ENCODE data around the gene ZNF763. TPM values are rescaled to one million over a fixed set of nuclear protein-coding genes. Genes with fewer than 3 reads are reported as not detected.

ZNF763 gene
- polyA plus RNA-seq, 1 of the 3 experiments (the other 2 are of a cell fraction), result 0.72 TPM

GRCh38 chr19:11987405-11988281, 22.8 kb downstream of the ZNF763 start:
- Histone ChIP-seq H3K4me3 (ENCODE audit: low read depth in 2 of 2, low read length in 1 of 2) (peak overlapping the region; percentile 88 to 93), H3K4me1 (ENCODE audit: control insufficient read depth in 1 of 2, insufficient read depth in 2 of 2, low read depth in 1 of 2, low read length in 1 of 2) (no peaks in the 10 kb centered on the region; a peak in 1 of 4 replicates), H3K36me3 (replicated peaks in 1 of 2; ENCODE audit: control insufficient read depth in 1 of 2, insufficient read depth in 2 of 2, low read length in 1 of 2) (peaks cover 5 to 7% of the 10 kb centered on the region in 2 experiments), H3K9me2 (no peaks in the 10 kb centered on the region), H3F3A (replicated peaks; ENCODE audit: insufficient read depth) (peaks cover 8% of the 10 kb centered on the region), H3K9ac (peak overlapping the region; percentile 80), H2AFZ (ENCODE audit: low read depth) (peak overlapping the region; percentile 95), H4K20me1 (ENCODE audit: insufficient read depth) (0 out of 2 replicates have a peak, but pooled peaks cover 2% of the 10 kb centered on the region), H3K4me2 (peak overlapping the region; percentile 93), H3K79me2 (ENCODE audit: insufficient read depth) (peaks cover 28% of the 10 kb centered on the region; the same call in 1 of the 2 replicates), H3K27me3 (ENCODE audit: insufficient read depth) (no peaks in the 10 kb centered on the region), H3K9me3 (no peaks in the 10 kb centered on the region), H3K27ac (ENCODE audit: low read depth in 2 of 2, low read length in 1 of 2) (peak overlapping the region; percentile 67 to 86)
- DNase-seq, result peak; percentile 94
- no peak for TF ChIP-seq RCOR1 (IDR thresholded peaks at IDR 0.05; ENCODE audit: low read length)
- no peak for TF ChIP-seq USF2 (IDR thresholded peaks at IDR 0.05; ENCODE audit: borderline replicate concordance, low read depth, low read length)
- TF ChIP-seq TEAD4 (IDR thresholded peaks at IDR 0.05; ENCODE audit: borderline replicate concordance, insufficient read depth), result no peak
- peak; percentile 19; the same call in 1 of the 2 replicates for TF ChIP-seq MXI1 (IDR thresholded peaks at IDR 0.05; ENCODE audit: low read depth, low read length)
- no peak for TF ChIP-seq NRF1 (IDR thresholded peaks at IDR 0.05; ENCODE audit: low read depth, low read length)
- TF ChIP-seq PBX3 (IDR thresholded peaks at IDR 0.05), result peak; percentile 97
- no peak for TF ChIP-seq ELF1 (IDR thresholded peaks at IDR 0.05)
- peak; percentile 87 for TF ChIP-seq TAF1 (IDR thresholded peaks at IDR 0.05; ENCODE audit: borderline replicate concordance, low read depth, low read length)
- no peak for TF ChIP-seq MEF2A (IDR thresholded peaks at IDR 0.05; ENCODE audit: borderline replicate concordance, low read depth)
- TF ChIP-seq YY1 (IDR thresholded peaks at IDR 0.05; ENCODE audit: low read depth), result peak; percentile 53; the same call in 1 of the 2 replicates
- TF ChIP-seq SIN3A (IDR thresholded peaks at IDR 0.05; ENCODE audit: borderline replicate concordance, low read depth, low read length), result peak; percentile 87; the same call in 1 of the 2 replicates
- peak; percentile 56 for TF ChIP-seq CHD2 (IDR thresholded peaks at IDR 0.05; ENCODE audit: low read length, partially characterized antibody)
- TF ChIP-seq IRF3 (IDR thresholded peaks at IDR 0.05; ENCODE audit: low read depth, low read length), result no peak
- TF ChIP-seq REST (IDR thresholded peaks at IDR 0.05; ENCODE audit: low read depth, low read length), result no peak
- no peak for TF ChIP-seq EZH2phosphoT487 (IDR thresholded peaks at IDR 0.05; ENCODE audit: borderline replicate concordance, low read depth)
- no peak for TF ChIP-seq RFX5 (IDR thresholded peaks at IDR 0.05; ENCODE audit: low read length)
- peak; percentile 56; the same call in 1 of the 2 replicates for TF ChIP-seq MAX (IDR thresholded peaks at IDR 0.05; ENCODE audit: low read depth)
- peak; percentile 95 for TF ChIP-seq POLR2AphosphoS5 (IDR thresholded peaks at IDR 0.05; ENCODE audit: low read depth, low read length)
- TF ChIP-seq GABPA (IDR thresholded peaks at IDR 0.05; ENCODE audit: low read depth), result peak; percentile 63
- POLR2A ChIA-PET, result interaction anchor here (0.8 to 1.8 kb wide), 6 partner anchors 23 to 190 kb away, joined by 3 to 12 read pairs (median 3); partner anchors contain the start of gene ZNF763
- 3% methylated on average over 37 of the region's 54 CpGs for WGBS (ENCODE audit: low lambda C conversion rate)
- CTCF ChIA-PET, result interaction anchor here (0.6 to 8.3 kb wide), 29 partner anchors 7 to 348 kb away, joined by 3 to 123 read pairs (median 4); partner anchors contain the start of genes ZNF20, ZNF433, ZNF491 and ZNF700
